ENCODE measurements around the gene UBTD1. TPM values are rescaled to one million over a fixed set of nuclear protein-coding genes. Genes with fewer than 3 reads are reported as not detected.
"Not testable (repeated sequence)": the region's sequence is repeated elsewhere in the genome, so short reads cannot be mapped to it uniquely, and the experiment has no call there.

The UBTD1 gene
- total RNA-seq, 4 donors from 2014 or later, result 0.70 to 2.5 (median 1.4) TPM; not detected in 1

DNA sequence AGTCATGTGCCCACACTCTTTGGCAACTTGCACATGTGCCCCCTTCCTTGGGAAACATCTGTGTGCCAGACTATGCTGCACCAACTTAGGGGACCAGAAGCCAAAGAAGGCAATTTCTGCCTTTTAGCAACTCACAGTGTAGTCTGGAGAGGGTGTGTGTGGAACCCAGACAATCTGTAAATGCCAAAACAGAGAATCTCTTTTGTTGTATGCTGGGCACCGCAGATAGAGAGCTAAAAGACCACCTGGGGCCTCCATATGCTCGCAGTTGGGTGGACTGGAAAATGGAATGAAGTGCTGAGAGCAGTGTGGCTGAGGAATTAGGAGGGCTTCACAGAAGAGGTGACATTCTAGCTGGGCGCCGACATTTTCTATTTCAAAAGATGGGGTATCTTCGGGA is 26.4 kb downstream of the UBTD1 start:
- no peak overlapping the region for H3K27ac ChIP-seq
- H3K4me1 ChIP-seq, result no peaks in the 10 kb centered on the region
- H3K9me3 ChIP-seq, result no peaks in the 10 kb centered on the region
- TF ChIP-seq, protein P1, sequence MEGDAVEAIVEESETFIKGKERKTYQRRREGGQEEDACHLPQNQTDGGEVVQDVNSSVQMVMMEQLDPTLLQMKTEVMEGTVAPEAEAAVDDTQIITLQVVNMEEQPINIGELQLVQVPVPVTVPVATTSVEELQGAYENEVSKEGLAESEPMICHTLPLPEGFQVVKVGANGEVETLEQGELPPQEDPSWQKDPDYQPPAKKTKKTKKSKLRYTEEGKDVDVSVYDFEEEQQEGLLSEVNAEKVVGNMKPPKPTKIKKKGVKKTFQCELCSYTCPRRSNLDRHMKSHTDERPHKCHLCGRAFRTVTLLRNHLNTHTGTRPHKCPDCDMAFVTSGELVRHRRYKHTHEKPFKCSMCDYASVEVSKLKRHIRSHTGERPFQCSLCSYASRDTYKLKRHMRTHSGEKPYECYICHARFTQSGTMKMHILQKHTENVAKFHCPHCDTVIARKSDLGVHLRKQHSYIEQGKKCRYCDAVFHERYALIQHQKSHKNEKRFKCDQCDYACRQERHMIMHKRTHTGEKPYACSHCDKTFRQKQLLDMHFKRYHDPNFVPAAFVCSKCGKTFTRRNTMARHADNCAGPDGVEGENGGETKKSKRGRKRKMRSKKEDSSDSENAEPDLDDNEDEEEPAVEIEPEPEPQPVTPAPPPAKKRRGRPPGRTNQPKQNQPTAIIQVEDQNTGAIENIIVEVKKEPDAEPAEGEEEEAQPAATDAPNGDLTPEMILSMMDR (IDR thresholded peaks at IDR 0.05), result no peak
- TF ChIP-seq POLR2A (IDR thresholded peaks at IDR 0.05), result no peak
- DNase-seq, result no peak
- no peaks in the 10 kb centered on the region for H3K36me3 ChIP-seq
- H3K4me3 ChIP-seq, result no peak overlapping the region
- no peaks in the 10 kb centered on the region for H3K27me3 ChIP-seq

DNA sequence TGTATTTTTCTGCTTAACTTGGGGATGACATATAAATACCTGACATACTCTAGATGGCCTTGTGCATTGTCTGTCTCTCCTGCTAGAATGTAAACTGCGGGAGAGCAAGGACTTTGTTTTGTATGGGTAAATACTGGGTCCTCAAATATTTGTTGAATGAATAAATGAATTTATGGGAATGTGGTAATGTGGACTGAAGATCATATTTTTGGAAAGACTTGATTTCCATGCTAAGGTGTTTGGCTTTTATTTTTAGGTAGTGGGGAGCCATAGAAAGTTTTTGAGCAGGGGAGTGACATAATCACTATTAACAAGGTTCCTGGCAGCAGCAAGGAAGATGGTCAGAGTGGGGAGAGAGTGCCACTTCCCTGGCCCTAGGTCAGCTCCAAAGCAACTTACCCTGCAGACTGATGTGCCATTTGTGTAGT is 27.0 kb downstream of the UBTD1 start:
- H3K27ac ChIP-seq, result no peak overlapping the region

DNA sequence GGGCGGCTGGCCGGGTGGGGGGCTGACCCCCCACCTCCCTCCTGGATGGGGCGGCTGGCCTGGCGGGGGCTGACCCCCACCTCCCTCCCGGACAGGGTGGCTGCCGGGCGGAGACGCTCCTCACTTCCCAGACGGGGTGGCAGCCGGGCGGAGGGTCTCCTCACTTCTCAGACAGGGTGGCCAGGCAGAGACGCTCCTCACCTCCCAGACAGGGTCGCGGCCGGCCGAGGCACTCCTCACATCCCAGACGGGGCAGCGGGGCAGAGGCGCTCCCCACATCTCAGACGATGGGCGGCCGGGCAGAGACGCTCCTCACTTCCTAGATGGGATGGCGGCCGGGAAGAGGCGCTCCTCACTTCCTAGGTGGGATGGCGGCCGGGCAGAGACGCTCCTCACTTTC is 30.2 kb downstream of the UBTD1 start:
- H3K4me1 ChIP-seq, H3K36me3 ChIP-seq, H3K27ac ChIP-seq, H3K9me3 ChIP-seq, H3K27me3 ChIP-seq, H3K4me3 ChIP-seq, DNase-seq: not testable (repeated sequence)

More for the DNA sequence above, 27.0 kb downstream of the UBTD1 start:
- no peak for DNase-seq
- H3K4me3 ChIP-seq, result no peak overlapping the region
- no peaks in the 10 kb centered on the region for H3K9me3 ChIP-seq
- H3K4me1 ChIP-seq, result no peaks in the 10 kb centered on the region
- H3K36me3 ChIP-seq, result no peaks in the 10 kb centered on the region
- H3K27me3 ChIP-seq, result no peaks in the 10 kb centered on the region
- TF ChIP-seq, protein P1 (IDR thresholded peaks at IDR 0.05), result no peak
- TF ChIP-seq POLR2A (IDR thresholded peaks at IDR 0.05), result no peak

DNA sequence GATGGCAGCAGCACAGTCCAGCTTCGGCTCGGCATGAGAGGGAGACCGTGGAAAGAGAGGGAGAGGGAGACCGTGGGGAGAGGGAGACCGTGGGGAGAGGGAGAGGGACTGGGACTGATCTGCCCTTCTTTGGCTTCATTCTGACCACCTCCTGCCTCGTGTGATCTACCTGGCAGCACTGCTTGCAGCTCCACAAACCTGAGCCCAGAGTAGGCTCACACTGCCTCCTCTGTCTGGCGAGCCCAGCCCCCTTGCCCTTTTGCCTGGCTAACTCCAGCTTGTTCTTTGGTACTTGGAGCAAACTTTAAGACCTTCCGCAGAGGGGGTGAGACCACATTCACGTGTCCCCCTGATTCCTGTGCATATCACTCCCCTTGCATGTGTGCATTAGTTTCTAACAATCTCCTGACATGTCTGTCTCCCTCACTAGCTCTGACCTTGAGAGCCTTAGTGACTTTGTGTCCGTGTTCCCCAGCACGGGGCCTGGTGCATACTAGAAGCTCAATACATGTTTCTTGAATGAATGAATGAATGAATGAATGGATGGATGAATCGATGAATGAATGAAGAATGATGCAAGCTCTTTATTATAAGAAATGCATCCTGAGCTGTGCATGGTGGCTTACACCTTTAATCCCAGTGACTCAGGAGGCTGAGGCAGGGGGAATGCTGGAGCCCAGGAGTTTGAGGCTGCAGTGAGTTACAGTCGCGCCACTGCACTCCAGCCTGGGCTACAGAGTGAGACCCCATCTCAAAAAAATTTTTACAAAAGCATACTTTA is 31.2 kb downstream of the UBTD1 start:
- Histone ChIP-seq H3K27me3 (no peaks in the 10 kb centered on the region), H3K36me3 (no peaks in the 10 kb centered on the region), H3K9me3 (no peaks in the 10 kb centered on the region), H3K4me1 (no peaks in the 10 kb centered on the region), H3K4me3 (no peak overlapping the region), H3K27ac (no peak overlapping the region)
- TF ChIP-seq, protein P1 (IDR thresholded peaks at IDR 0.05), result no peak
- DNase-seq, result no peak

DNA sequence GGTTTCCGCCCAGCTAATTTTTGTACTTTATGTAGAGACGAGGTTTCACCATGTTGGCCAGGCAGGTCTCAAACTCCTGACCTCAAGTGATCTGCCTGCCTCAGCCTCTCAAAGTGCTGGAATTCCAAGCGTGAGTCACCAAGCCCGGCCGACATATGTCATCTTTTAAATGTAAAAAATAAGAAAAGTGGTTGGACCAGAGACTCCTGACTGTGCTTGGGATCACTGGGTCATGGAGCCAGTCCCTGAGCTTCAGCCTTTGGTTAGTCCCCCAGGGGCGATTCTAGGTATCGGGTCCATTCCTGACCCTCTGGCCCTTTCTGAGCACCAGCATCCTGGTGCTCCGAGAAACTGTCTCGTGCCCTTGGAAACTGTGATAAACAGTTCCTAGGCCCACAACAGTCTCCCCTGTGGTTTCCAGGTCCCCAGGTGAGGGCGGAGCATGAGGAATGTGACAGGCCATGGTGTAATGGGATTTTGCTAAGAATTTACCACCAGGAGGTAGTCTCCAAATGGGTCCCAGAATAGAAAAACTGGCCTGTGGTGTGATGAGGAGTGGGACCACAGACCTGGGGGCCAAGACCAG is 32.8 kb downstream of the UBTD1 start:
- no peaks in the 10 kb centered on the region for H3K36me3 ChIP-seq
- no peaks in the 10 kb centered on the region for H3K4me1 ChIP-seq
- no peak for DNase-seq
- no peak for TF ChIP-seq POLR2A (IDR thresholded peaks at IDR 0.05)
- TF ChIP-seq, protein P1 (IDR thresholded peaks at IDR 0.05), result no peak
- no peaks in the 10 kb centered on the region for H3K27me3 ChIP-seq
- no peak overlapping the region for H3K27ac ChIP-seq
- no peak overlapping the region for H3K4me3 ChIP-seq
- no peaks in the 10 kb centered on the region for H3K9me3 ChIP-seq

DNA sequence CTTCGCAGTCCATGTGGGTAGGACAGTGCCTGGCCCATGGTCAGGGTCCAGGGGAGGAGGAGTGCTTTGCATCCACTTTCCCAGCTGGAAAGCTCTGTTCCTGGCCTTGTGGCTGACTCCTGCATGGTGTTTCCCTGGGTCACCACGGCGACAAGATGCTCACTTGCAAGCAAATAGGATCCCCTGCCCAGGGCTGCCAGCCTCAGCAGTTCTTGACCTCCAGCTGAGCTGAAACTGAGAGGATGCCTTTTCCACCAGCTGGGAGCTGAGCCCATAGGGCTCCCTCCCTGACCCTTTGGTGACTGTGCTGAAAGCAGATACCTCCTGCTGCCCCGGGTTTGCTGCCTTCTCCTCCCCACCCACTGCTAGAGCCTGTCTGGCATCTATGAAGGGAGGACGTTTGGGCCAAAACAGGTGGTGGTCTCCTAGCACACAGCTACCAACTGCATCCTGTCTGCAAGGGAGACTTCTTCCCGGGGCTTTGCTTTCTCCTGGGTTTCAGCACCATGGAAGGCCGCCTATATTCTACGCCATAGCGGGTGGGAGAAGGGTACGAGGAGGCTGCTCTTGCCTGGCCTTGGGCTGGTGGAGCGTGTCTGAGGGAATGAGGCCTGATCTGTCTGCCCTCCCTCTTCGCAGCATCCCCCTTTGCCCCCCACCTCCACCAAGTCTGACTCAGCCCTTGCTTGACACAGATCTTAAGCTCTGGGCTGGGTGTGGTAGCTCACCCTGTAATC is 34.4 kb downstream of the UBTD1 start:
- Histone ChIP-seq H3K36me3 (no peaks in the 10 kb centered on the region), H3K27me3 (no peaks in the 10 kb centered on the region), H3K4me3 (no peak overlapping the region), H3K27ac (no peak overlapping the region), H3K4me1 (no peaks in the 10 kb centered on the region), H3K9me3 (no peaks in the 10 kb centered on the region)
- no peak for TF ChIP-seq POLR2A (IDR thresholded peaks at IDR 0.05)
- TF ChIP-seq, protein P1 (IDR thresholded peaks at IDR 0.05), result no peak
- DNase-seq, result no peak

Measured in Peyer's patch (tissue), 4 donors.